Neural progenitor cell (in vitro differentiated cells): ENCODE measurements around the gene USP2.

Experiments used
- EZH2 ChIP-seq: fragments of 200-600 bp; sonication (generic); IDR thresholded peaks from 2 replicates; pipeline ENCODE4 v1.6.1; 2017; ENCODE audit warnings: antibody characterized with exemption, mild to moderate bottlenecking, moderate library complexity
- TF ChIP-seq, protein P1 (sequence below): fragments of 200-600 bp; sonication (generic); IDR thresholded peaks from 2 replicates; pipeline ENCODE4 v1.5.1; 2017; ENCODE audit warnings: antibody characterized with exemption, mild to moderate bottlenecking

DNA sequence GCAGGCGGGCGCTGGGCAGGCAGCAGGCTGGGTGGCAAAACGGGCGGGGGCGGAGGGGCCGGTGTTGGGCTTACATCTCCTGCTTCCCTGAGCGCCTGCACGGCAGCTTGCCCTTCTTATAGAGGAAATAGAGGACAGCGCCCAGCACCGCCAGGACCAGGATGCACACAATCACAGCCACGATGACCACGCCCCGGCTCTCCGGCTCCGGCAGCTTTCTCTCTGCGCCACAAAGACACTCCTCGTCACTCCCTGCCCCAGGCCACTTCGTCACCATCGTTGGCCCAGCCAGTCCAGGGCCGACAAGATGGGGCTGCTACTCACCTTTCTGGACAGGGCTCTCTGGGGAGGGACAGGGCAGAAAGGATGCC is 70.8 kb downstream of the USP2 start:
- TF ChIP-seq, protein P1, sequence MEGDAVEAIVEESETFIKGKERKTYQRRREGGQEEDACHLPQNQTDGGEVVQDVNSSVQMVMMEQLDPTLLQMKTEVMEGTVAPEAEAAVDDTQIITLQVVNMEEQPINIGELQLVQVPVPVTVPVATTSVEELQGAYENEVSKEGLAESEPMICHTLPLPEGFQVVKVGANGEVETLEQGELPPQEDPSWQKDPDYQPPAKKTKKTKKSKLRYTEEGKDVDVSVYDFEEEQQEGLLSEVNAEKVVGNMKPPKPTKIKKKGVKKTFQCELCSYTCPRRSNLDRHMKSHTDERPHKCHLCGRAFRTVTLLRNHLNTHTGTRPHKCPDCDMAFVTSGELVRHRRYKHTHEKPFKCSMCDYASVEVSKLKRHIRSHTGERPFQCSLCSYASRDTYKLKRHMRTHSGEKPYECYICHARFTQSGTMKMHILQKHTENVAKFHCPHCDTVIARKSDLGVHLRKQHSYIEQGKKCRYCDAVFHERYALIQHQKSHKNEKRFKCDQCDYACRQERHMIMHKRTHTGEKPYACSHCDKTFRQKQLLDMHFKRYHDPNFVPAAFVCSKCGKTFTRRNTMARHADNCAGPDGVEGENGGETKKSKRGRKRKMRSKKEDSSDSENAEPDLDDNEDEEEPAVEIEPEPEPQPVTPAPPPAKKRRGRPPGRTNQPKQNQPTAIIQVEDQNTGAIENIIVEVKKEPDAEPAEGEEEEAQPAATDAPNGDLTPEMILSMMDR = no peak
- no peak for TF ChIP-seq EZH2
